B cell (primary cell): Measurements from ENCODE around the gene RSPH1. TPM values are rescaled to one million over a fixed set of nuclear protein-coding genes. Genes with fewer than 3 reads are reported as not detected.

Experiments
- ATAC-seq: fragments of 200-7000 bp; cut with Tn5 transposase; one replicate; pipeline ENCODE4 v1.10.0; 2021; ENCODE audit warnings: low read depth, mild to moderate bottlenecking, moderate number of reproducible peaks, moderate library complexity
- CTCF ChIA-PET: fragments of 350-600 bp; sonication (Branson Sonifier 250); formaldehyde crosslinking; loops from one replicate; lab custom pipeline; 2021; ENCODE audit warnings: antibody characterized with exemption, inconsistent platforms; lab: Charles Lee
- POLR2A ChIA-PET: fragments of 350-600 bp; sonication (Branson Sonifier 250); formaldehyde crosslinking; loops from one replicate; lab custom pipeline; 2021; ENCODE audit warnings: antibody characterized with exemption; lab: Charles Lee
- DNase-seq: peaks from one replicate; pipeline ENCODE4 v3.0.0; 2013
- H2AFZ ChIP-seq: 2 replicates; pipeline ENCODE4 v1.6.1; 2012; ENCODE audit warnings: mild to moderate bottlenecking, low read depth, low read length; ENCODE audit not compliant: insufficient read depth, poor library complexity, severe bottlenecking
- H3K27ac ChIP-seq, 2 donors: 1 replicate in 1 of 2; 2 replicates in 1 of 2; pipeline ENCODE4 v1.5.1; 2012 to 2013; ENCODE audit warnings: low read length in 2 of 2, mild to moderate bottlenecking in 2 of 2, moderate library complexity in 1 of 2
- H3K27me3 ChIP-seq, 4 experiments: fragments of 200-600 bp in 1 of 4; sonication (generic) in 1 of 4; replicated peaks in 1 of 4; 1 replicate in 2 of 4; 2 replicates in 2 of 4; pipeline versions ENCODE4 v1.6.1 to v1.7.0; 2013 to 2016; ENCODE audit warnings: low read length in 3 of 4, mild to moderate bottlenecking in 2 of 4, mixed read lengths in 1 of 4, moderate library complexity in 1 of 4; ENCODE audit not compliant: insufficient read depth in 4 of 4, control insufficient read depth in 3 of 4; ENCODE audit errors: control extremely low read depth in 1 of 4
- H3K36me3 ChIP-seq, 2 experiments: replicated peaks in 1 of 2; 1 replicate in 1 of 2; 2 replicates in 1 of 2; pipeline versions ENCODE4 v1.6.1 to v1.7.1; 2013; ENCODE audit warnings: low read length in 1 of 2; ENCODE audit not compliant: insufficient read depth in 2 of 2, control insufficient read depth in 1 of 2; ENCODE audit errors: control extremely low read depth in 1 of 2, extremely low read depth in 1 of 2
- H3K4me1 ChIP-seq, 2 donors: fragments of 200-600 bp in 1 of 2; sonication (generic) in 1 of 2; 1 replicate in 1 of 2; 2 replicates in 1 of 2; pipeline versions ENCODE4 v1.5.1 to v1.6.1; 2013 to 2017; ENCODE audit warnings: low read length in 2 of 2; ENCODE audit not compliant: control insufficient read depth in 2 of 2, insufficient read depth in 2 of 2
- H3K4me2 ChIP-seq: replicated peaks from 2 replicates; pipeline ENCODE3; 2012; ENCODE audit warnings: mild to moderate bottlenecking, low read depth, low read length; ENCODE audit not compliant: poor library complexity, severe bottlenecking
- H3K4me3 ChIP-seq, 5 experiments: fragments of 200-600 bp in 1 of 5; sonication (generic) in 1 of 5; 1 replicate in 3 of 5; 2 replicates in 2 of 5; pipeline versions ENCODE4 v1.5.1 to v1.7.0; 2011 to 2016; ENCODE audit warnings: low read length in 4 of 5, mild to moderate bottlenecking in 4 of 5, low read depth in 2 of 5, control low read depth in 1 of 5, moderate library complexity in 1 of 5; ENCODE audit not compliant: insufficient read depth in 1 of 5; ENCODE audit errors: control extremely low read depth in 1 of 5, extremely low read depth in 1 of 5
- H3K79me2 ChIP-seq: fragments of 200-600 bp; sonication (generic); one replicate; pipeline ENCODE4 v1.6.0; 2016; ENCODE audit warnings: low read length; ENCODE audit not compliant: control insufficient read depth, insufficient read depth
- H3K9ac ChIP-seq: fragments of 200-600 bp; sonication (generic); 2 replicates; pipeline ENCODE4 v1.6.1; 2017; ENCODE audit warnings: mild to moderate bottlenecking, low read length, moderate library complexity
- H3K9me3 ChIP-seq, 3 donors: one replicate each; pipeline versions ENCODE4 v1.6.1 to v1.7.1; 2013; ENCODE audit warnings: low read length in 2 of 3; ENCODE audit not compliant: control insufficient read depth in 2 of 3, insufficient read depth in 1 of 3; ENCODE audit errors: control extremely low read depth in 1 of 3
- H4K20me1 ChIP-seq: 2 replicates; pipeline ENCODE4 v1.6.0; 2012; ENCODE audit warnings: mild to moderate bottlenecking, low read length; ENCODE audit not compliant: insufficient read depth, control insufficient read depth, poor library complexity, severe bottlenecking
- H3K27ac Mint-ChIP-seq: one replicate; pipeline ENCODE4 v1.8.0; 2021; ENCODE audit warnings: mixed read lengths
- H3K27me3 Mint-ChIP-seq: one replicate; pipeline ENCODE4 v1.8.0; 2021; ENCODE audit warnings: mixed read lengths
- H3K4me1 Mint-ChIP-seq: one replicate; pipeline ENCODE4 v1.8.0; 2021; ENCODE audit warnings: mixed read lengths
- H3K4me3 Mint-ChIP-seq: one replicate; pipeline ENCODE4 v1.8.0; 2021; ENCODE audit warnings: mixed read lengths
- H3K9me3 Mint-ChIP-seq: one replicate; pipeline ENCODE4 v1.8.0; 2022; ENCODE audit warnings: mixed read lengths; ENCODE audit not compliant: insufficient read depth
- EZH2 ChIP-seq: IDR thresholded peaks from 2 replicates; pipeline ENCODE4 v1.6.1; 2012; ENCODE audit warnings: borderline replicate concordance, low read depth, mild to moderate bottlenecking, moderate library complexity, low read length; ENCODE audit not compliant: insufficient read depth, poor library complexity, severe bottlenecking
- WGBS: methylation state at CpG from one replicate; pipeline ENCODE4 v1.1.5; 2013; ENCODE audit warnings: missing lambda C conversion rate; ENCODE audit not compliant: insufficient coverage; 5-methylcytosine and 5-hydroxymethylcytosine counted together
- intact Hi-C: fragments of 100-400 bp; cut with micrococcal nuclease; formaldehyde crosslinking; loops from one replicate; pipeline ENCODE4 v1.10.0; 2022
- polyA plus RNA-seq: library from polyadenylated mRNA; depleted of rRNA; stranded (reverse); fragments of >200 nt; gene quantifications from 2 replicates; pipeline ENCODE4 v1.2.3, GENCODE V29; 2012
- total RNA-seq, 2 donors: library from RNA; stranded (reverse); fragments of 120-200 nt in 1 of 2; gene quantifications; 1 replicate in 1 of 2; 2 replicates in 1 of 2; pipeline versions ENCODE4 v1.2.3 to v1.2.4, GENCODE V29; 2013 to 2022
- TF ChIP-seq, protein P1 (sequence below): fragments of 200-600 bp; IDR thresholded peaks from one replicate; pipeline ENCODE4 v1.8.0; 2022; ENCODE audit warnings: antibody characterized with exemption, mild to moderate bottlenecking

RSPH1 gene
- total and polyA plus RNA-seq, 2 donors (not counting 1 experiment from before 2014, with no cell fraction given), result 0.10 to 0.64 TPM

DNA sequence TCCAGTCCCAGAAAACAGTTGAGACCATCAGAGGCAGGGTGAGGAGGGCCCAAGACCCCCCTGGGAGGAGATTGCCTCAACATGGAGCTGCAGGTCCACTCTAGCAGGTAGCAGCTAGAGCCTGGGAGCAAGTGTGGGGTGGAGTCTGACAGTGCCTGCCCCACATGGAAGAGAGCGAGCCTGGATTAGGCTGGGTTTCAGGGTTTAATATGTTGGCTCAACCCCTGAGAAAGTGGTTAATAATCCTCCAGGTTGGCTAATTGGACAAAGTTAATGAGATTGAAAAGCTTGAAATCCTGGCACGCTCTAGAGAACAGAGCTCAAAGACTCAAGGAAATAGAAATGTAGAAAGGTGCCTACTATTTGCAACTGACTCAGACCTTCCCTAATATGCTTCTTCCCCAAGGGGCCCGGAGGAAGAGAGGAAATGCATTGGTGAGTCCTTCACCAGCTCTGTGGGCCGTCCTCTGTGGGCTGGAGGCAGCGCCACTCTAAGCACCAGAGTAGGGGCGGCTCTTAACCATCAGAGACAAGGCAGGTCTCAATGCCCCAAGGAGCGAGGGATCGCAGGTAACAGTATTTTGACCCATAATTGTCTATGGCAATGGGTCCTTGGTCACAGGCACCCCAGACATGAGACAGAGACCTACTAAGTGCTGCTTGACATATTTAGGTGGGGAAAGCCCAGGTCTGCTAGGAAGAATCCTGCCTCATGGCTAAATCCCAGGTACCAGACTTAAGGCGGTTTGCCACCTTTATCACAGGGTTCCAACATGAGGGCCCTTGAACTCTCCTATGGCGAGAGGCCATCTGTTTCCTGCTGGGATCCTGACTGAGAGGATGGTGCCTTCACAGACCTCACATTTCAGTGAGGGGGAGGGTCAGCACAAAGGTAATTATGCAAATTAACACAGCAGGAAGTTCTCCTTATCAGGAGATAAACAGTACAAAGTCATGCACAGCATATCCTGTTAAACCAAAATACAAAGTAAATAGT, 33.8 kb downstream of the RSPH1 start:
- peak overlapping the region; percentile 13 for H3K4me3 Mint-ChIP-seq
- ChIA-PET CTCF (interaction anchor here (0.6 to 1.6 kb wide), 2 partner anchors 74 to 1184 kb away, joined by 3 to 7 read pairs; no protein-coding TSS in a partner anchor), POLR2A (no interaction called here)
- ATAC-seq, result no peak
- peaks cover 0 to 5% (median 0%) of the 10 kb centered on the region in 3 donors for H3K9me3 ChIP-seq
- H3K27ac ChIP-seq, result peak overlapping the region in 1 of 2 donors; percentile 93
- H3K79me2 ChIP-seq, result no peaks in the 10 kb centered on the region
- peak overlapping the region; percentile 99 for H3K27ac Mint-ChIP-seq
- H3K4me2 ChIP-seq, result peak overlapping the region; percentile 81
- no peaks in the 10 kb centered on the region for H3K27me3 Mint-ChIP-seq
- no peaks in the 10 kb centered on the region for H3K36me3 ChIP-seq
- intact Hi-C loops, result loop anchor here (1.0 to 5.0 kb wide), 6 partner anchors 13 to 229 kb away; partner anchors contain the start of genes RSPH1 and TMPRSS3
- H3K4me1 Mint-ChIP-seq, result peaks cover 69% of the 10 kb centered on the region
- no peaks in the 10 kb centered on the region for H3K9me3 Mint-ChIP-seq
- peak; percentile 47 for DNase-seq
- H3K4me3 ChIP-seq, result no peak overlapping the region
- 65% methylated on average over 7 of the region's 10 CpGs for WGBS
- peaks cover 0 to 4% (median 0%) of the 10 kb centered on the region in 4 experiments for H3K27me3 ChIP-seq
- no peak for TF ChIP-seq EZH2
- TF ChIP-seq, protein P1, sequence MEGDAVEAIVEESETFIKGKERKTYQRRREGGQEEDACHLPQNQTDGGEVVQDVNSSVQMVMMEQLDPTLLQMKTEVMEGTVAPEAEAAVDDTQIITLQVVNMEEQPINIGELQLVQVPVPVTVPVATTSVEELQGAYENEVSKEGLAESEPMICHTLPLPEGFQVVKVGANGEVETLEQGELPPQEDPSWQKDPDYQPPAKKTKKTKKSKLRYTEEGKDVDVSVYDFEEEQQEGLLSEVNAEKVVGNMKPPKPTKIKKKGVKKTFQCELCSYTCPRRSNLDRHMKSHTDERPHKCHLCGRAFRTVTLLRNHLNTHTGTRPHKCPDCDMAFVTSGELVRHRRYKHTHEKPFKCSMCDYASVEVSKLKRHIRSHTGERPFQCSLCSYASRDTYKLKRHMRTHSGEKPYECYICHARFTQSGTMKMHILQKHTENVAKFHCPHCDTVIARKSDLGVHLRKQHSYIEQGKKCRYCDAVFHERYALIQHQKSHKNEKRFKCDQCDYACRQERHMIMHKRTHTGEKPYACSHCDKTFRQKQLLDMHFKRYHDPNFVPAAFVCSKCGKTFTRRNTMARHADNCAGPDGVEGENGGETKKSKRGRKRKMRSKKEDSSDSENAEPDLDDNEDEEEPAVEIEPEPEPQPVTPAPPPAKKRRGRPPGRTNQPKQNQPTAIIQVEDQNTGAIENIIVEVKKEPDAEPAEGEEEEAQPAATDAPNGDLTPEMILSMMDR, result no peak
- no peak overlapping the region for H3K9ac ChIP-seq
- no peak overlapping the region for H2AFZ ChIP-seq
- peaks cover 67 to 74% of the 10 kb centered on the region in 2 donors for H3K4me1 ChIP-seq
- no peaks in the 10 kb centered on the region for H4K20me1 ChIP-seq

DNA sequence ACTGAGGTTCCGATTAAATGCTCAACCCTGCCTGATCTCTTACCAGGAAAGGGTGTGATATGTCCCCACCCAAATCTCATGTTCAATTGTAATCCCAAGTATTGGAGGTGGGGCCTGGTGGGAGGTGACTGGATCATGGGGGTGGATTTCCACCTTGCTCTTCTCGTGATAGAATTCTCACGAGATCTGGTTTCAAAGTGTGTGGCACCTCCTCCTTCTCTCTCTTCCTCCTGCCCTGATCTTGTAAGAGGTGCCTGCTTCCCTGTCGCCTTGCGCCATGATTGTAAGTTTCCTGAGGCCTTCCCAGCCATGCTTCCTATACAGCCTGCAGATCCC, 34.9 kb downstream of the RSPH1 start:
- DNase-seq (no peak), ATAC-seq (no peak)
- Histone ChIP-seq H3K79me2 (no peaks in the 10 kb centered on the region), H3K9me3 (peaks cover 0 to 5% (median 0%) of the 10 kb centered on the region in 3 donors), H3K36me3 (no peaks in the 10 kb centered on the region), H3K4me3 (peak overlapping the region in 1 of 5 experiments; percentile 67), H3K9ac (peak overlapping the region; percentile 54), H3K4me1 (peaks cover 65 to 66% of the 10 kb centered on the region in 2 donors), H4K20me1 (no peaks in the 10 kb centered on the region), H3K27ac (peak overlapping the region; percentile 83 to 93), H2AFZ (no peak overlapping the region), H3K4me2 (peak overlapping the region; percentile 81), H3K27me3 (no peaks in the 10 kb centered on the region)
- H3K4me1 Mint-ChIP-seq, result peaks cover 64% of the 10 kb centered on the region
- no peak for TF ChIP-seq EZH2
- TF ChIP-seq, protein P1, result no peak
- H3K4me3 Mint-ChIP-seq, result peak overlapping the region; percentile 88
- H3K27ac Mint-ChIP-seq, result peak overlapping the region; percentile 99
- CTCF ChIA-PET, result no interaction called here
- intact Hi-C loops, result loop anchor here (1.0 to 5.0 kb wide), 6 partner anchors 14 to 228 kb away; partner anchors contain the start of genes RSPH1 and TMPRSS3
- 31% methylated on average over 3 of the region's 5 CpGs for WGBS
- no peaks in the 10 kb centered on the region for H3K27me3 Mint-ChIP-seq
- POLR2A ChIA-PET, result no interaction called here
- H3K9me3 Mint-ChIP-seq, result no peaks in the 10 kb centered on the region
